ENCODE data around the gene BCLAF3. TPM values are rescaled to one million over a fixed set of nuclear protein-coding genes. Genes with fewer than 3 reads are reported as not detected.

BCLAF3 gene
- total RNA-seq, 1 experiment from 2014 or later = 6.0 TPM

- Histone ChIP-seq H3K4me3 (ENCODE audit: low read depth in 2 of 2, low read length in 2 of 2) (no peak overlapping the region), H3K36me3 (ENCODE audit: control insufficient read depth, insufficient read depth, low read length) (no peaks in the 10 kb centered on the region), H3K9me3 (ENCODE audit: control insufficient read depth, insufficient read depth, low read depth, low read length) (no peaks in the 10 kb centered on the region), H3K27me3 (ENCODE audit: control insufficient read depth, insufficient read depth, low read length) (no peaks in the 10 kb centered on the region), H3K4me1 (ENCODE audit: control insufficient read depth, insufficient read depth, low read length) (no peaks in the 10 kb centered on the region), H3K27ac (ENCODE audit: low read length) (no peak overlapping the region)
- CTCF ChIA-PET = no interaction called here
- ATAC-seq = no peak
- POLR2A ChIA-PET = no interaction called here
- intact Hi-C loops (cut with micrococcal nuclease; ENCODE audit: unreplicated experiment) = no loop called here
- TF ChIP-seq TCF7L2 (IDR thresholded peaks at IDR 0.05; ENCODE audit: low read depth, low read length) (no peak), POLR2AphosphoS5 (IDR thresholded peaks at IDR 0.05; ENCODE audit: low read depth, low read length) (no peak), REST (IDR thresholded peaks at IDR 0.05; ENCODE audit: insufficient read depth in 1 of 2, low read depth in 2 of 2, low read length in 1 of 2) (no peak), SIN3A (IDR thresholded peaks at IDR 0.05; ENCODE audit: borderline replicate concordance, insufficient read depth, low read depth, low read length) (no peak), CTCF (IDR thresholded peaks at IDR 0.05) (no peak)
- BruUV-seq (replicated peaks) = no TSS peak
- in situ Hi-C loops (cut with HindIII; ENCODE audit: low pct_unique_long_range_greater_than_20kb, low sequenced_read_pairs) = no loop called here
- no peak for DNase-seq (ENCODE audit: low read depth, low spot score)
These were observed 15.0 kb downstream of the BCLAF3 start for GRCh38 chrX:19975845-19976244.

- H3K27me3 ChIP-seq (ENCODE audit: control insufficient read depth, insufficient read depth, low read length) = no peaks in the 10 kb centered on the region
- H3K36me3 ChIP-seq (ENCODE audit: control insufficient read depth, insufficient read depth, low read length) = no peaks in the 10 kb centered on the region
- H3K9me3 ChIP-seq (ENCODE audit: control insufficient read depth, insufficient read depth, low read depth, low read length) = no peaks in the 10 kb centered on the region
- no peak for ATAC-seq
- H3K27ac ChIP-seq (ENCODE audit: low read length) = no peak overlapping the region
- H3K4me1 ChIP-seq (ENCODE audit: control insufficient read depth, insufficient read depth, low read length) = no peaks in the 10 kb centered on the region
- POLR2A ChIA-PET = no interaction called here
- H3K4me3 ChIP-seq (ENCODE audit: low read depth in 2 of 2, low read length in 2 of 2) = no peak overlapping the region
- DNase-seq (ENCODE audit: low read depth, low spot score) = no peak
- intact Hi-C loops (cut with micrococcal nuclease; ENCODE audit: unreplicated experiment) (no loop called here), in situ Hi-C loops (cut with HindIII; ENCODE audit: low pct_unique_long_range_greater_than_20kb, low sequenced_read_pairs) (no loop called here)
- no peak for TF ChIP-seq REST (IDR thresholded peaks at IDR 0.05; ENCODE audit: insufficient read depth in 1 of 2, low read depth in 2 of 2, low read length in 1 of 2)
- no peak for TF ChIP-seq POLR2AphosphoS5 (IDR thresholded peaks at IDR 0.05; ENCODE audit: low read depth, low read length)
- no peak for TF ChIP-seq SIN3A (IDR thresholded peaks at IDR 0.05; ENCODE audit: borderline replicate concordance, insufficient read depth, low read depth, low read length)
- no peak for TF ChIP-seq CTCF (IDR thresholded peaks at IDR 0.05)
- no peak for TF ChIP-seq TCF7L2 (IDR thresholded peaks at IDR 0.05; ENCODE audit: low read depth, low read length)
- CTCF ChIA-PET = no interaction called here
- BruUV-seq (replicated peaks) = no TSS peak
These were observed 17.9 kb downstream of the BCLAF3 start for GRCh38 chrX:19972984-19973383.
